Gastrocnemius medialis (tissue), 4 donors: ENCODE measurements around the gene RHPN2.

Source experiments
- CTCF ChIP-seq, 5 experiments: fragments of 450-650 bp in 3 of 5; fragments of 200-600 bp in 2 of 5; sonication (generic) in 2 of 5; IDR thresholded peaks in 4 of 5; conservative IDR thresholded peaks in 1 of 5; 1 replicate in 4 of 5; 2 replicates in 1 of 5; pipeline ENCODE4 v1.5.1; 2016 to 2019; ENCODE audit warnings: antibody characterized with exemption in 5 of 5, mild to moderate bottlenecking in 3 of 5, moderate library complexity in 3 of 5
- POLR2A ChIP-seq, 2 donors: fragments of 450-650 bp; IDR thresholded peaks; one replicate each; pipeline ENCODE4 v1.6.1; 2017; ENCODE audit warnings: antibody characterized with exemption in 2 of 2, mild to moderate bottlenecking in 2 of 2, moderate library complexity in 2 of 2

- no peak for TF ChIP-seq CTCF (IDR thresholded peaks at IDR 0.05 in 4 of 5, conservative IDR thresholded peaks at IDR 0.05 in 1 of 5)
- no peak for TF ChIP-seq POLR2A (IDR thresholded peaks at IDR 0.05)
These were observed 33.4 kb upstream of the RHPN2 start for GRCh38 chr19:33098055-33098534.
